Right lobe of liver (tissue), 6 donors: ENCODE data around the gene CEP128. TPM values are rescaled to one million over a fixed set of nuclear protein-coding genes. Genes with fewer than 3 reads are reported as not detected.
A peak's percentile ranks its signal among the peaks of the same experiment; 100 is the strongest.

Experiments
- ATAC-seq, 4 donors: fragments of 200-7000 bp; cut with Tn5 transposase; one replicate each; pipeline ENCODE4 v1.9.1; 2020; ENCODE audit warnings: mild to moderate bottlenecking in 4 of 4, moderate library complexity in 4 of 4
- DNase-seq, 3 donors: peaks; one replicate each; pipeline ENCODE4 v3.0.0-alpha.2; 2020
- H3K27ac ChIP-seq, 3 donors: fragments of 200-600 bp; one replicate each; pipeline ENCODE4 v1.8.0; 2022
- H3K27me3 ChIP-seq, 2 donors: fragments of 200-600 bp; one replicate each; pipeline ENCODE4 v1.8.0; 2022
- H3K36me3 ChIP-seq, 4 donors: fragments of 200-600 bp; sonication (generic) in 1 of 4; one replicate each; pipeline versions ENCODE4 v1.5.1 to v1.8.0; 2017 to 2022; ENCODE audit warnings: control low read depth in 1 of 4
- H3K4me1 ChIP-seq, 4 donors: fragments of 200-600 bp; sonication (generic) in 1 of 4; one replicate each; pipeline versions ENCODE4 v1.5.1 to v1.8.0; 2017 to 2022; ENCODE audit warnings: control low read depth in 1 of 4
- H3K4me3 ChIP-seq, 3 donors: fragments of 200-600 bp; one replicate each; pipeline ENCODE4 v1.8.0; 2022
- H3K9me3 ChIP-seq, 4 donors: fragments of 200-600 bp; sonication (generic) in 1 of 4; one replicate each; pipeline versions ENCODE4 v1.5.1 to v1.8.0; 2017 to 2022; ENCODE audit warnings: control low read depth in 1 of 4
- CTCF ChIP-seq, 4 donors: fragments of 200-600 bp in 3 of 4; fragments of 450-650 bp in 1 of 4; IDR thresholded peaks; one replicate each; pipeline versions ENCODE4 v1.5.1 to v1.8.0; 2016 to 2022; ENCODE audit warnings: antibody characterized with exemption in 4 of 4, mild to moderate bottlenecking in 2 of 4
- POLR2A ChIP-seq: fragments of 450-650 bp; IDR thresholded peaks from one replicate; pipeline ENCODE4 v1.6.1; 2017; ENCODE audit warnings: antibody characterized with exemption, mild to moderate bottlenecking
- WGBS: methylation state at CpG from one replicate; pipeline ENCODE4 v1.1.6; 2018; ENCODE audit warnings: low coverage, low lambda C conversion rate; ENCODE audit not compliant: insufficient coverage; ENCODE audit errors: missing lambda C conversion rate; 5-methylcytosine and 5-hydroxymethylcytosine counted together
- intact Hi-C, 2 donors: fragments of 100-400 bp; cut with DNase I; formaldehyde crosslinking; loops; one replicate each; pipeline versions ENCODE4 v1.11.2 to v1.14.1; 2022
- total RNA-seq, 6 experiments: library from RNA; depleted of rRNA in 2 of 6; stranded (reverse); fragments of >200 nt in 2 of 6; fragmentation: NEBNext Ultra II Directional in 3 of 6; extraction: Animal tissue kit (Norgen Biotek cat#: 25700) in 3 of 6; gene quantifications; one replicate each; pipeline versions ENCODE4 v1.1.0 to v1.2.4, GENCODE V29; 2016 to 2023
- donor health status: DM: no; HTN: yes; CAD: no.
- donor health status: DM: no; HTN: no; CAD: no.
- donor health status: DM: no; HTN: no; CAD: no.
- donor health status: DM: no; HTN: yes; CAD: no.
- donor health status: DM: no; HTN: yes; CAD: no.

The CEP128 gene
- total RNA-seq, 6 experiments from 2014 or later: 0.81 to 9.5 (median 1.7) TPM

GRCh38 chr14:80850197-80850814 is 91.2 kb downstream of the CEP128 start:
- no peaks in the 10 kb centered on the region for H3K4me1 ChIP-seq
- H3K27me3 ChIP-seq: no peaks in the 10 kb centered on the region
- intact Hi-C loops: no loop called here
- DNase-seq (no peak), ATAC-seq (peak in 2 of 4 donors; percentile 54 to 57)
- H3K9me3 ChIP-seq: no peaks in the 10 kb centered on the region
- WGBS: 36% methylated on average over 4 of the region's 4 CpGs
- TF ChIP-seq POLR2A (no peak), CTCF (IDR thresholded peaks at IDR 0.05) (peak; percentile 60 to 71 (median 66))
- no peaks in the 10 kb centered on the region for H3K36me3 ChIP-seq
- H3K4me3 ChIP-seq: no peak overlapping the region
- no peak overlapping the region for H3K27ac ChIP-seq

GRCh38 chr14:80847070-80847469 is 94.5 kb downstream of the CEP128 start:
- no peak for DNase-seq
- no peak overlapping the region for H3K4me3 ChIP-seq
- no peak for ATAC-seq
- no peaks in the 10 kb centered on the region for H3K4me1 ChIP-seq
- H3K27me3 ChIP-seq: no peaks in the 10 kb centered on the region
- H3K36me3 ChIP-seq: no peaks in the 10 kb centered on the region
- intact Hi-C loops: no loop called here
- H3K27ac ChIP-seq: no peak overlapping the region
- H3K9me3 ChIP-seq: no peaks in the 10 kb centered on the region
- TF ChIP-seq CTCF (IDR thresholded peaks at IDR 0.05) (no peak), POLR2A (no peak)
- 78% methylated on average over 2 of the region's 2 CpGs for WGBS

GRCh38 chr14:80845856-80846255 is 95.7 kb downstream of the CEP128 start:
- no peak for DNase-seq
- Histone ChIP-seq H3K27ac (no peak overlapping the region), H3K36me3 (no peaks in the 10 kb centered on the region), H3K4me1 (no peaks in the 10 kb centered on the region), H3K27me3 (no peaks in the 10 kb centered on the region), H3K4me3 (no peak overlapping the region), H3K9me3 (no peaks in the 10 kb centered on the region)
- TF ChIP-seq POLR2A (no peak), CTCF (IDR thresholded peaks at IDR 0.05) (no peak)
- 97% methylated on average over 4 of the region's 4 CpGs for WGBS
- no peak for ATAC-seq
- intact Hi-C loops: no loop called here

GRCh38 chr14:80844872-80845271 is 96.7 kb downstream of the CEP128 start:
- 50% methylated on average over 2 of the region's 2 CpGs for WGBS
- no peak overlapping the region for H3K27ac ChIP-seq
- no peaks in the 10 kb centered on the region for H3K9me3 ChIP-seq
- intact Hi-C loops: no loop called here
- TF ChIP-seq CTCF (IDR thresholded peaks at IDR 0.05) (no peak), POLR2A (no peak)
- ATAC-seq (no peak), DNase-seq (no peak)
- no peaks in the 10 kb centered on the region for H3K27me3 ChIP-seq
- H3K4me1 ChIP-seq: no peaks in the 10 kb centered on the region
- no peaks in the 10 kb centered on the region for H3K36me3 ChIP-seq
- H3K4me3 ChIP-seq: no peak overlapping the region
